Measurements from ENCODE around the gene PLD5. TPM values are rescaled to one million over a fixed set of nuclear protein-coding genes. Genes with fewer than 3 reads are reported as not detected.

The PLD5 gene
- total and polyA plus RNA-seq, 2 of the 13 experiments (the other 11 are each of a cell fraction or from before 2014, with no cell fraction given) = not detected

DNA sequence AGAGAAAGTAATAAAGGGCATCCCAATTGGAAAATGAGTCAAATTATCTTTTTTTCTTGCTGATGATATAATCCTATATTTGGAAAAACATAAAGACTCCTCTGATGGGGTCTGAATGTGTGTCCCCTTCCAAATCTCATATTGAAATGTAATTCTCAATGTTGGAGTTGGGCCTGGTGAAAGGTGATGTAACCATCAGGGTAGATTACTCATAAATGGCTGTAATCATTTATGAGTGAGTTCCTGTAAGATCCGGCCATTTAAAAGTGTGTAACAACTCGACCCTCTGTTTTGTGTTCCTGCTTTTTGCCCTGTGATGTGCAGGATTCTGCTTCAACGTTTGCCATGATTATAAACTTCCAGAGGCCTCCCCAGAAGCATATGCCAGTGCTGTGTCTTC, 481.3 kb downstream of the PLD5 start (continued):
- TF ChIP-seq, protein P1, sequence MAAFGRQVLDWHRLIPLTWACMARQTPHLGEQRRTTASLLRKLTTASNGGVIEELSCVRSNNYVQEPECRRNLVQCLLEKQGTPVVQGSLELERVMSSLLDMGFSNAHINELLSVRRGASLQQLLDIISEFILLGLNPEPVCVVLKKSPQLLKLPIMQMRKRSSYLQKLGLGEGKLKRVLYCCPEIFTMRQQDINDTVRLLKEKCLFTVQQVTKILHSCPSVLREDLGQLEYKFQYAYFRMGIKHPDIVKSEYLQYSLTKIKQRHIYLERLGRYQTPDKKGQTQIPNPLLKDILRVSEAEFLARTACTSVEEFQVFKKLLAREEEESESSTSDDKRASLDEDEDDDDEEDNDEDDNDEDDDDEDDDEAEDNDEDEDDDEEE (CRISPR knock-in tag; IDR thresholded peaks at IDR 0.05) = no peak

DNA sequence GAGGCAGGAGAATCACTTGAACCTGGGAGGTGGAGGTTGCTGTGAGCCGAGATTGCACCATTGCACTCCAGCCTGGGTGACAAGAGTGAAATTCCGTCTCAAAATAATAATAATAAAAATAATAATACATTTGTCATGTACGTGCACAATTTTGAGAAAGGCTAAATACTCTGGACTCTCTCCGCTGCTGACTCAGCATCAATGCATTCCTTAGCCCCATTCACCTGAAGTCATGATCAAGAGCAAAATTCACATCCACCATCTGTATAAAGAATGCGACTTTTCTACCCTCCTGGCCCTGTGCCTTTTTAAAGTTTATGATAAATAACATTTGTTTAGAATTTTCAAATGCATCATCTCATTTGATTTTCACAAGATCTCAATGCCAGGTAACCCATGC, 490.1 kb downstream of the PLD5 start:
- Histone ChIP-seq H3K9ac (ENCODE audit: insufficient read depth, low read depth, low read length) (no peak overlapping the region), H3K27ac (ENCODE audit: extremely low read length, insufficient read depth, low read length) (no peak overlapping the region), H3K4me3 (replicated peaks in 1 of 3; ENCODE audit: insufficient read depth in 1 of 3, low read depth in 2 of 3, low read length in 3 of 3) (no peak overlapping the region), H3K36me3 (replicated peaks in 1 of 2; ENCODE audit: control insufficient read depth in 1 of 2, insufficient read depth in 2 of 2, low read length in 2 of 2) (no peaks in the 10 kb centered on the region), H4K20me1 (ENCODE audit: insufficient read depth, low read length) (no peaks in the 10 kb centered on the region), H3K9me3 (ENCODE audit: low read length) (no peaks in the 10 kb centered on the region), H3K4me1 (ENCODE audit: insufficient read depth, low read length) (no peaks in the 10 kb centered on the region), H3K4me2 (ENCODE audit: low read depth, low read length) (no peak overlapping the region), H2AFZ (ENCODE audit: low read length) (no peak overlapping the region), H3K79me2 (ENCODE audit: insufficient read depth, low read length) (no peaks in the 10 kb centered on the region), H3K27me3 (ENCODE audit: control insufficient read depth in 1 of 2, insufficient read depth in 2 of 2, low read length in 2 of 2) (no peaks in the 10 kb centered on the region)
- no peak for TF ChIP-seq ZNF816 (CRISPR knock-in tag; IDR thresholded peaks at IDR 0.05; ENCODE audit: borderline replicate concordance)
- peak; percentile 85 for TF ChIP-seq MAFF (IDR thresholded peaks at IDR 0.05; ENCODE audit: low read depth, low read length)
- TF ChIP-seq ZFP90 (CRISPR knock-in tag; IDR thresholded peaks at IDR 0.05; ENCODE audit: borderline replicate concordance) = no peak
- peak; percentile 76 to 93 for TF ChIP-seq MAFK (conservative IDR thresholded peaks at IDR 0.05 in 1 of 2, IDR thresholded peaks at IDR 0.05 in 1 of 2; ENCODE audit: low read length in 2 of 2)
- no peak for TF ChIP-seq ZSCAN21 (CRISPR knock-in tag; IDR thresholded peaks at IDR 0.05; ENCODE audit: borderline replicate concordance)
- TF ChIP-seq JUNB (CRISPR knock-in tag; IDR thresholded peaks at IDR 0.05; ENCODE audit: borderline replicate concordance) = no peak
- TF ChIP-seq, protein P2, sequence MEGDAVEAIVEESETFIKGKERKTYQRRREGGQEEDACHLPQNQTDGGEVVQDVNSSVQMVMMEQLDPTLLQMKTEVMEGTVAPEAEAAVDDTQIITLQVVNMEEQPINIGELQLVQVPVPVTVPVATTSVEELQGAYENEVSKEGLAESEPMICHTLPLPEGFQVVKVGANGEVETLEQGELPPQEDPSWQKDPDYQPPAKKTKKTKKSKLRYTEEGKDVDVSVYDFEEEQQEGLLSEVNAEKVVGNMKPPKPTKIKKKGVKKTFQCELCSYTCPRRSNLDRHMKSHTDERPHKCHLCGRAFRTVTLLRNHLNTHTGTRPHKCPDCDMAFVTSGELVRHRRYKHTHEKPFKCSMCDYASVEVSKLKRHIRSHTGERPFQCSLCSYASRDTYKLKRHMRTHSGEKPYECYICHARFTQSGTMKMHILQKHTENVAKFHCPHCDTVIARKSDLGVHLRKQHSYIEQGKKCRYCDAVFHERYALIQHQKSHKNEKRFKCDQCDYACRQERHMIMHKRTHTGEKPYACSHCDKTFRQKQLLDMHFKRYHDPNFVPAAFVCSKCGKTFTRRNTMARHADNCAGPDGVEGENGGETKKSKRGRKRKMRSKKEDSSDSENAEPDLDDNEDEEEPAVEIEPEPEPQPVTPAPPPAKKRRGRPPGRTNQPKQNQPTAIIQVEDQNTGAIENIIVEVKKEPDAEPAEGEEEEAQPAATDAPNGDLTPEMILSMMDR (CRISPR knock-in tag; IDR thresholded peaks at IDR 0.05) = no peak
- TF ChIP-seq NFIB (CRISPR knock-in tag; IDR thresholded peaks at IDR 0.05; ENCODE audit: borderline replicate concordance) = no peak
- ATAC-seq (no peak), FAIRE-seq (no peak), DNase-seq (ENCODE audit: low spot score) (no peak)
- intact Hi-C loops (cut with micrococcal nuclease; ENCODE audit: unreplicated experiment) (no loop called here), in situ Hi-C loops (cut with HindIII; ENCODE audit: extremely low pct_ligation_motif_present, low pct_unique_long_range_greater_than_20kb) (no loop called here)
- ChIA-PET POLR2A (no interaction called here), CTCF (ENCODE audit: low intra/inter-chr PET ratio, low total read pairs) (no interaction called here)
- BruUV-seq (replicated peaks) = no TSS peak
- 21% methylated on average over 5 of the region's 5 CpGs for WGBS (ENCODE audit: low lambda C conversion rate)
